Cardiac muscle cell (in vitro differentiated cells and primary cell): Measurements from ENCODE around the gene OR4D11. TPM values are rescaled to one million over a fixed set of nuclear protein-coding genes. Genes with fewer than 3 reads are reported as not detected.
"Not testable (repeated sequence)": the region's sequence is repeated elsewhere in the genome, so short reads cannot be mapped to it uniquely, and the experiment has no call there.

Experiments
- DNase-seq, 2 donors: peaks; one replicate each; pipeline versions ENCODE4 v3.0.0 to v3.0.0-alpha.2; 2010 to 2017; ENCODE audit warnings: low read depth in 1 of 2, low spot score in 1 of 2
- H3K27ac ChIP-seq: fragments of 200-600 bp; sonication (generic); 2 replicates; pipeline ENCODE4 v1.5.1; 2016
- H3K27me3 ChIP-seq: fragments of 200-600 bp; sonication (generic); 2 replicates; pipeline ENCODE4 v1.6.0; 2016; ENCODE audit warnings: control low read depth
- H3K36me3 ChIP-seq: fragments of 200-600 bp; sonication (generic); 2 replicates; pipeline ENCODE4 v1.5.1; 2016; ENCODE audit warnings: control low read depth
- H3K4me1 ChIP-seq: fragments of 200-600 bp; sonication (generic); 2 replicates; pipeline ENCODE4 v1.8.1; 2017; ENCODE audit warnings: low read depth, mild to moderate bottlenecking, mixed run types
- H3K4me3 ChIP-seq: fragments of 200-600 bp; sonication (generic); 2 replicates; pipeline ENCODE4 v1.5.1; 2016; ENCODE audit warnings: mild to moderate bottlenecking
- H3K9me3 ChIP-seq: fragments of 200-600 bp; sonication (generic); 2 replicates; pipeline ENCODE4 v1.5.1; 2017; ENCODE audit warnings: low read depth, mild to moderate bottlenecking, control low read depth
- CTCF ChIP-seq: IDR thresholded peaks from 2 replicates; pipeline ENCODE4 v1.5.1; 2012; ENCODE audit warnings: low read depth, mild to moderate bottlenecking, low read length
- polyA plus RNA-seq: library from polyadenylated mRNA; unstranded; fragments of >200 nt; fragmentation: Nextera tagmentation; extraction: Ambion mirVana; gene quantifications from 2 replicates; pipeline ENCODE4 v1.2.1, GENCODE V29; 2016
- total RNA-seq: library from RNA; depleted of rRNA; stranded (reverse); fragments of >200 nt; gene quantifications from 2 replicates; pipeline ENCODE4 v1.2.3, GENCODE V29; 2016

OR4D11 gene
- total and polyA plus RNA-seq, 2 experiments from 2014 or later, result not detected

GRCh38 chr11:59534676-59535075, 31.3 kb downstream of the OR4D11 start:
- no peak for DNase-seq
- Histone ChIP-seq H3K4me1 (no peaks in the 10 kb centered on the region), H3K9me3 (no peaks in the 10 kb centered on the region), H3K4me3 (no peak overlapping the region), H3K36me3 (no peaks in the 10 kb centered on the region), H3K27ac (no peak overlapping the region), H3K27me3 (no peaks in the 10 kb centered on the region)
- TF ChIP-seq CTCF, result no peak

GRCh38 chr11:59542142-59542810, 38.9 kb downstream of the OR4D11 start:
- Histone ChIP-seq H3K27me3 (no peaks in the 10 kb centered on the region), H3K27ac (no peak overlapping the region), H3K4me1 (no peaks in the 10 kb centered on the region), H3K36me3 (no peaks in the 10 kb centered on the region), H3K4me3 (no peak overlapping the region), H3K9me3 (no peaks in the 10 kb centered on the region)
- no peak for TF ChIP-seq CTCF
- no peak for DNase-seq

GRCh38 chr11:59543713-59544112, 40.3 kb downstream of the OR4D11 start:
- not testable (repeated sequence) for H3K4me1 ChIP-seq, DNase-seq, H3K27ac ChIP-seq, H3K36me3 ChIP-seq, H3K27me3 ChIP-seq, H3K9me3 ChIP-seq, H3K4me3 ChIP-seq

- H3K27me3 ChIP-seq, result no peaks in the 10 kb centered on the region
- H3K27ac ChIP-seq, result no peak overlapping the region
- TF ChIP-seq CTCF, result no peak
- H3K36me3 ChIP-seq, result no peaks in the 10 kb centered on the region
- DNase-seq, result no peak
- no peak overlapping the region for H3K4me3 ChIP-seq
- no peaks in the 10 kb centered on the region for H3K9me3 ChIP-seq
- H3K4me1 ChIP-seq, result peaks cover 8% of the 10 kb centered on the region
These were observed 41.4 kb downstream of the OR4D11 start for GRCh38 chr11:59544869-59545178.

GRCh38 chr11:59545179-59546020, 42.0 kb downstream of the OR4D11 start:
- no peak for TF ChIP-seq CTCF
- H3K27ac ChIP-seq, result no peak overlapping the region
- no peaks in the 10 kb centered on the region for H3K27me3 ChIP-seq
- H3K36me3 ChIP-seq, result no peaks in the 10 kb centered on the region
- H3K4me3 ChIP-seq, result no peak overlapping the region
- no peaks in the 10 kb centered on the region for H3K9me3 ChIP-seq
- peaks cover 8% of the 10 kb centered on the region for H3K4me1 ChIP-seq
- peak in 1 of 2 donors; percentile 91 for DNase-seq

- not testable (repeated sequence) for H3K9me3 ChIP-seq, H3K27me3 ChIP-seq, H3K4me1 ChIP-seq, H3K36me3 ChIP-seq, H3K27ac ChIP-seq, H3K4me3 ChIP-seq
- peak in 1 of 2 donors; percentile 63 for DNase-seq
These were observed 44.4 kb downstream of the OR4D11 start for GRCh38 chr11:59547605-59548308.
